Measurements from ENCODE around the gene MISP.

MISP gene

DNA sequence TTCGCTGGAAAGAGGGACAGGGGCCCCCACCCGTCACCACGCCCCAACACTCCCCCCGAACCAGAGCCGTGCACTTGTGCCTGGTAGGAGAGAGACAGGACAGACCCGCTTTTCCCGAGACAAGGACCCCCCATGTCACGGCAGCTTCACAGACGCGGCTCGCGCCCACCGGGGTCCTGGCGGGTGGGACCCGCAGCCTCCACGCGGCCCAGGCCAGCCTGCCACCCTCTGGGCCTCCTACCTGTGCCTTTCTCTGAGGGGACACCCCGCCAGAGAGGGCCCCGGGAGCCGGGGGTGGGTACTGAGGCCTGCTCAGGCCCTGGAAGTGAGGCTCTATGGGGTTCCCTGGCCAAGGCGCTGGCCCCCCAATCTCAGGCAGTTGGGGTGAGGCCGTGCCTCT is 4.0 kb upstream of the MISP start:
- DNase-seq (ENCODE audit: low spot score) (no peak), FAIRE-seq (no peak)

DNA sequence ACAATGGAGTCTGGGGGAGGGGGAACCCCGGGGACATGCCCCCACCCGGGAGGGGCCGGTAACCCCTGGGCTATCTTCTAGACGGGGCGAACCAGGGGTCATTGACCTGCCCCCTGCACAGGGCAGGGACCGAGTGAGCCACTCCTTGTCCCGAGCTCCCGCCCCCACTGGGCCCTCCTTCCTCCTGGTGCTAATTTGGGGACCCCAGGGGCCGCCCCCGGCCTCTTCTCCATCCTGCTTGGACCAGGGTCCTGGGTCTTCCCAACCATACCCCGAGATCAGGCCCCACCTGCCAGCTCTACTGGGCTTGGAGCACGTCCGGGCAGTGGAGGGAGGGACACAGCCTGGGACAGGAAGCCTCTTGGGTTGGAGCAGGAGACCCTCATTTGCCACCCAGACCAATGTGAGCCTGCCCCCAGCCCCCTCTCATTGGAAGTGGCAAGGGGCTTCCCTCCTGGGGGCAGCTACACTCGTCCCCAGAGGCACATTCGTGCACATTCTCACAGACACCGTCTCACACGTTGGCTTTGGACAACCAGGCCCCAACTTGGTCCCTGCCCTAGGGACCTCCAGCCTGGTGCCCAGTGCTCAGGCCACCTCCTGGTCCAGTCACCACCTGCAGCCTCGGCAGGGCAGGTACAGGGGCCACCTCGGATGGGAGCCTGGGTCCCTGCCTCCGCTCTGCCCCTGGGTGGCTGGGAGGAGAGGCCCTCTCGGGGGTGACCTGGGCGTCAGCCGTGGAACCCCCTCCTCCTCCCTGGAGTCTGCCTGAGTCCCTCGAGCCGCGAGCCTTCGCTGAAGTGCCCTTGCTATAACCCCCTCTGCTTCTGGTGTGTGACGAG is 3.3 kb upstream of the MISP start:
- FAIRE-seq (no peak), DNase-seq (ENCODE audit: low spot score) (no peak)

DNA sequence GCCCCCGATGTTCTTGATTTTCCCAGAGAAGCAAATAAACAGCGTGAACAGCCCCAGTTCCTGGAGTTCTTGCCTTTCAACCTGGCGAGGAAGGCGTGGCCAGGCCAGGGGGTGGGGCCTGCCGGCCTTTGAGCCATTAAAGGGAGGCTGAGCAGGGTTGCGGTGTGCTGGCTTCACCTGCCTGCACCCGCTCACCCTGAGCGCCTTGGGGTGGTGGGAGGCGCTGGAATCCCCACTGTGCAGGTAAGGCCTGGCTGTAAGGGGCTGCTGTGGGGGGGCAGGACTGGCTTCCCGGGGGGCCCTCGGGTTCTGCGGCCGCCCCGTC is 2.7 kb upstream of the MISP start:
- DNase-seq (ENCODE audit: low spot score), result no peak
- no peak for FAIRE-seq

DNA sequence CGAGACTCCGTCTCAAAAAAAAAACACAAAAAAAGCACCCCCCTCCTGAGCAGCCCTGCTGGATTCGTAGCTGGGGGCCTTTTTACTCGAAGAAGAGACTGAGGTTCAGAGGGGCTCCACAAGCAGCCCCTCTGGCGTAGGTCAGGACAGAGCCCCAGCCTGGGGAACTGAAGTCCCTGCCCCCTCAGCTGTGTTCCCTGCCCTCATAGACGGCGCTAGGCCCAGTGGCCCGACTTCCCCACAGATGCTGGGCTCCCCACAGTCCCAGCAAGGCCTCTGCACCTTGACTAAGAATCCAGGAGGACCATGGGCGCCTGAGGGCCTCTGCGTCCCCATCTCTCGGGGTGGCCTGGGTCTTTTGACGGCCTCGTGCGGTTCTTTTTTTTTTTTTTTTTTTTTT is 1.1 kb upstream of the MISP start:
- DNase-seq (ENCODE audit: low spot score), result no peak
- FAIRE-seq, result no peak

DNA sequence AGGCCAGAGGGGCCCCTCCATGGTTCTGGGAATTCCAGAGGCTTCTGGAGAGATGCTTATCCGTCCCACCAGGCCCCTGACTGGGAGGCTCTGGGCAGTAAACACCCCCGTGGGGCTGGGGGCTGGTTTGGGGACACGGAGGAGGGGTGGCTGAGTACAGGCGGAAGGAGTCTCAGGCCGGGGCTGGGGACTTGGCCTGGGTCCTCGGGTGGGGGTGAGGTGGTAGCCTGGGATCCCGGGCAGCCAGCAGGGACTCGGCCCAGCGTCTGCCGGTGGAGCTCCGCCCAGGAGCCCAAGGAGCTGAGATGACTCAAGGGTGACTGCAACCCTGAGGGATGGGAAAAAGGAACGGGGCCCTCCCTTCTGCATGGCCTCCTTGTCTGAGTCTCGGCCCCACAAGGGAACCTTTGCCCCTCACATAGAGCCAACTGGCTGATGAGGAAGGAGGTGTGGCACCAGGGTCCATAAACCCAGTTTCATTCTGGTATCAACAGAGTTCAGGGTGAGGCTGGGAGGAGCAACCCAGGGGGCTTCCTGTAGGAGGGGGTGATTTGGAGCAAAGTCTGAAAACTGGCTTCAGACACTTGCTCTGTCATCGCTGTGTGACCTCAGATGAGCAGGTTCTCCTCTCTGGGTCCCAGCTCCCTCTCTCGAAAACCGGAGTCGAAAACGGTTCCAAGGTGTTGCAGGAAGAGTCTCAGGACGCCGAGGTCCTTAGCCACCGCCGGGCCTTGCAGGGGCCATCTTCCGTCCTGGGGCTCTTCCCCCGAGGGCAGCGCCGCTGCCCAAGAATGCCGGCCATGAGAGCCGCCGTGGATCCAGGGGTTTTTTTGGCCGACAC is 809 bp downstream of the MISP start:
- DNase-seq (ENCODE audit: low spot score), result peak; percentile 82
- FAIRE-seq, result no peak

DNA sequence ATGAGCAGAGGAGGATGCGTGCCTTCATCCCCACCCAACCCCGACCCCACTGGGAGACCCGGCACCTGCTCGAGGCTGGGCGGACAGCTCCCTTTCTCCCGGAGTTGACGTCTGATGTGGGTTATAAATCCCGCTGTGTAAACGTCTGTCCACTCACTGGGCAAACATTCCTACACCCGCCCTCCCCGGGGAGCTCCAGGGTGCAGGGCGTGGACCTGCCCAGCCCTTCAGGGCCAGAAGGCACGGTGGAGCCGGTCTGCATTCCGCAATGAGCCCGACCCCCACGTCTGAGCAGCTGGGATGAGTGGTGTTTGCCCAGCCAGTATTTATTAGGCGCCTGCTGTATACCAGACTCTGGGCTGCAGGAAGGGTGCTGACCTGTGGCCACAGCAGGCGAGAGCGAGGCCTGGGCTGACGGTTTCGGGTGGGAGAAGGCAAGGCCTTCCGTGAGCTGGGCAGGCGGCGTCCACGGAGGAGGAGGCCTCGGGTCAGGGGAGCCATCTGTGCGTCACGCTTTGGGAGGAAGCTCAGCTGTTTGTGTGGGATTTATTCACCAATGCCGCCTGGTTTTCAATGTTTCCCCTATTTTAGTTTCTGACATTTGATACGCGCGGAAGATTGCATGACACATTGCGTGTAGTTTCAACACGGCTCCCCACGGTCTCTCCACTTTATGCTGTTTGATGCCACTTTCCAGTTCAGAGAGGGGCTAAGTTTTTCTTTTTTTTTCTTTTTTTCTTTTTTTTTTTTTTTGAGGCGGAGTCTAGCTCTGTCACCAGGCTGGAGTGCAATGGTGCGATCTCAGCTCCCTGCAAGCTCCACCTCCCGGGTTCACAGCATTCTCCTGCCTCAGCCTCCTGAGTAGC is 2.0 kb downstream of the MISP start:
- FAIRE-seq (peak; percentile 74), DNase-seq (ENCODE audit: low spot score) (peak; percentile 87)

DNA sequence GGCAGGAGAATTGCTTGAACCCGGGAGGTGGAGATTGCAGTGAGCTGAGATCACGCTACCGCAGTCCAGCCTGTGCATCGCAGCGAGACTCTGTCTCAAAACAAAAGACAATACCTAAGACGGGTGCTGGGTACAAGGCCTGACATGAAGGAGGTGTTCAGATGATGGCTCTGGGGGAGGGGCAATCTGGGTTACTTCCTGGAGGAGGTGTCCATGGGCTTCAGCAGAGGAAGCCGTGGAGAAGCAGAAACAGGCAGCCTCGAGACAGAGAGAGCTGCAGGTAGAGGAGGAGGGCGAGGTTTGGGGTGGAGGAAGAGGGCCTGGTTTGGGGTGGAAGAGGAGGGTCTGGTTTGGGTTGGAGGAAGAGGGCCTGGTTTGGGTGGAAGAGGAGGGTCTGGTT is 3.6 kb downstream of the MISP start:
- FAIRE-seq (no peak), DNase-seq (ENCODE audit: low spot score) (no peak)

DNA sequence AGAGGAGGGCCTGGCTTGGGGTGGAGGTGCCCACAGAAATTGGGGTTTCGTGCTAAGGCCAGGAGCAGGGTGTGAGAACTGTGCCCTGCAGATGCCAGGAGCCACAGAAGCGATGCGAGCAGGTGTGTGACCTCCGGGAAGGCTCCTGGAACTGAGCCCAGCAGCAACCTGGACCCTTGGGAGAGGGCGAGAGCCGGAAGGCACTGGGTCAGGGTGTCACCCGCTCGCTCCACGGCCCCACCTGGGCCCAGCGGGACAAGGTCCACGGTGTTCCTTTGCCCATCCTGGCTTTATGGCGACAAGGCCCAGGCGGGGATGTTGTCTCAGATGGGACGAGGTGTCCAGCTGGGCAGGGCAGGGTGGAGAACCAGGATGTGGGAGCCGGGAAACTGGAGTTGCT is 4.2 kb downstream of the MISP start:
- DNase-seq (ENCODE audit: low spot score) (no peak), FAIRE-seq (no peak)

DNA sequence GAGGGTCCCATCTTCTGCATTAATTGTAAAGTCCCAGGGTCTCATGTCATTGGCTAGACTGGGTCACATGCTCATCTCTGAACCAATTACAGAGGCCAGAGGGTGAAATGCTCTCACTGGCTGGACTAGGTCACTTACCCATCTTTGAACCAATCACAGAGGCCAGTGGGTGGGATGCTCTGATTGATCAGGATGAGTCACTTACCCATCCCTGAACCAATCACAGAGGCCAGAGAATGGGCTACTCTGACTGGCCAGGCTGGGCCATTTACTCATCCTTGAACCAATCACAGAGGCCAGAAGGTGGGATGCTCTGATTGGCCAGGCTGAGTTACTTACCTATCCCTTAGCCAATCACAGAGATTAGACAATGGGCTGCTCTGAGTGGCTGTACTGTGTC is 5.3 kb downstream of the MISP start:
- FAIRE-seq (no peak), DNase-seq (ENCODE audit: low spot score) (no peak)

DNA sequence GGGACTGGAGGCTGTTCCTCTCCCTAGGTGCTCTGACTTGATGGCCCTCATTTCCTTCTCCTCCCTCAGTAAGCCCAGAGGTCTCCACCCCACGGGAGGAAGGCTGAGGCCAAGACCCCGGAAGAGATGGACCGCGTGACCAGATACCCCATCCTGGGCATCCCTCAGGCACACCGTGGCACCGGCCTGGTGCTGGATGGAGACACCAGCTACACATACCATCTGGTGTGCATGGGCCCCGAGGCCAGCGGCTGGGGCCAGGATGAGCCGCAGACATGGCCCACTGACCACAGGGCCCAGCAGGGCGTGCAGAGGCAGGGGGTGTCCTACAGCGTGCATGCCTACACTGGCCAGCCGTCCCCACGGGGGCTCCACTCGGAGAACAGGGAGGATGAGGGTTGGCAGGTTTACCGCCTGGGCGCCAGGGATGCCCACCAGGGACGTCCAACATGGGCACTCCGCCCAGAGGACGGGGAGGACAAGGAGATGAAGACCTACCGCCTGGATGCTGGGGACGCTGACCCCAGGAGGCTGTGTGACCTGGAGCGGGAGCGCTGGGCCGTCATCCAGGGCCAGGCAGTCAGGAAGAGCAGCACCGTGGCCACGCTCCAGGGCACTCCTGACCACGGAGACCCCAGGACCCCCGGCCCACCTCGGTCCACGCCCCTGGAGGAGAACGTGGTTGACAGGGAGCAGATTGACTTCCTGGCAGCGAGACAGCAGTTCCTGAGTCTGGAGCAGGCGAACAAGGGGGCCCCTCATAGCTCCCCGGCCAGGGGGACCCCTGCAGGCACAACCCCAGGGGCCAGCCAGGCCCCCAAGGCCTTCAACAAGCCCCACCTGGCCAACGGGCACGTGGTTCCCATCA is 6.1 kb downstream of the MISP start:
- no peak for FAIRE-seq
- no peak for DNase-seq (ENCODE audit: low spot score)

DNA sequence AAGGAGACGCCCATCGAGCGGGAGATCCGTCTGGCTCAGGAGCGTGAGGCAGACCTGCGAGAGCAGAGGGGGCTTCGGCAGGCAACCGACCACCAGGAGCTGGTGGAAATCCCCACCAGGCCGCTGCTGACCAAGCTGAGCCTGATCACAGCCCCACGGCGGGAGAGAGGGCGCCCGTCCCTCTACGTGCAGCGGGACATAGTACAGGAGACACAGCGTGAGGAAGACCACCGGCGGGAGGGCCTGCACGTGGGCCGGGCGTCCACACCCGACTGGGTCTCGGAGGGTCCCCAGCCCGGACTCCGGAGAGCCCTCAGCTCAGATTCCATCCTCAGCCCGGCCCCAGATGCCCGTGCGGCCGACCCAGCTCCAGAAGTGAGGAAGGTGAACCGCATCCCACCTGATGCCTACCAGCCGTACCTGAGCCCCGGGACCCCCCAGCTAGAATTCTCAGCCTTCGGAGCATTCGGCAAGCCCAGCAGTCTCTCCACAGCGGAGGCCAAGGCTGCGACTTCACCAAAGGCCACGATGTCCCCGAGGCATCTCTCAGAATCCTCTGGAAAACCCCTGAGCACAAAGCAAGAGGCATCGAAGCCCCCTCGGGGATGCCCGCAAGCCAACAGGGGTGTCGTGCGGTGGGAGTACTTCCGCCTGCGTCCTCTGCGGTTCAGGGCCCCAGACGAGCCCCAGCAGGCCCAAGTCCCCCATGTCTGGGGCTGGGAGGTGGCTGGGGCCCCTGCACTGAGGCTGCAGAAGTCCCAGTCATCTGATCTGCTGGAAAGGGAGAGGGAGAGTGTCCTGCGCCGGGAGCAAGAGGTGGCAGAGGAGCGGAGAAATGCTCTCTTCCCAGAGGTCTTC is 7.1 kb downstream of the MISP start:
- no peak for FAIRE-seq
- no peak for DNase-seq (ENCODE audit: low spot score)

DNA sequence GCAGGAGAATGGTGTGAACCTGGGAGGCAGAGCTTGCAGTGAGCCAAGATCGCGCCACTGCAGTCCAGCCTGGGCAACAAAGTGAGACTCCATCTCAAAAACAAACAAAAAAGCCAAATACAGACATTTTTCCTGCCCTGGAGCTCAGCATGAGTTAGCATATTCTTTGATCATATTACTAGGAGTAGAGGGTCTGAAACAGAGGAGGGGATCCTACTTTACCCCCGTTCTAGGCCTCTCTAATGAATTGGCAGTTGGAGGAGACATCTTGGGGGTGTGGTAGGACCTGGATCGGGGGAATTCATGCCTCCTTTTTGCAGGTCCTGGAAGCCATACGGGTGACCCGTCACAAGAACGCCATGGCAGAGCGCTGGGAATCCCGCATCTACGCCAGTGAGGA is 12.3 kb downstream of the MISP start:
- FAIRE-seq (no peak), DNase-seq (ENCODE audit: low spot score) (no peak)

DNA sequence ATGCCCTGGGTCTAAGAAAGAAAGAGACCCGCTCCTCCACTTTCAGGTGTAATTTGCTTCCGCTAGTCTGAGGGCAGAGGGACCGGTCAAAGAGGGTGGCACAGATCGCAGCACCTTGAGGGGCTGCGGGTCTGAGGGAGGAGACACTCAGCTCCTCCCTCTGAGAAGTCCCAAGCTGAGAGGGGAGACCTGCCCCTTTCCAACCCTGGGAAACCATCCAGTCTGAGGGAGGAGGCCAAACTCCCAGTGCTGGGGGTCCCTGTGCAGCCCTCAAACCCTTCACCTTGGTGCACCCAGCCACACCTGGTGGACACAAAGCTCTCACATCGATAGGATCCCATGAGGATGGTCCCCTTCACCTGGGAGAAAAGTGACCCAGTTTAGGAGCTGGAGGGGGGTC is 13.0 kb downstream of the MISP start:
- DNase-seq (ENCODE audit: low spot score) (no peak), FAIRE-seq (no peak)

DNA sequence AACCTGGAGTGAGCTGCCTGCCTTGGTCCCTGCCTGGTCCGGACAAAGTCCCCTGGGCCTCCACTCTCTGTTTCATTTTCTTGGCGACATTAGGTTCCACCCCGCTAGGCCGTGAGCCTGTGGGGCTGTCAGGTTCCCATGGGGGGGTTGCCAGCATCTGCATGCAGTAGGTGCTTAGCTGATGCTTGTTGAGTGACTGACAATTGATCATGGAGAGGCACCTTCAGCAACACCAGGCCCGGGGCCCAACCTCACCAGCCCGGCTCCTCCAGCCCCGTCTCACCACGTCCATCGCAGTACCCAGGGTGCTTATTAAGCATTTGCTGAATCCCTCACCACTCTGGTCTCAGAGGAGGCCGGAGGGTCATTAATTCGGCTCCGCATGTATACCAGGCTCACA is 13.4 kb downstream of the MISP start:
- FAIRE-seq (no peak), DNase-seq (ENCODE audit: low spot score) (no peak)

DNA sequence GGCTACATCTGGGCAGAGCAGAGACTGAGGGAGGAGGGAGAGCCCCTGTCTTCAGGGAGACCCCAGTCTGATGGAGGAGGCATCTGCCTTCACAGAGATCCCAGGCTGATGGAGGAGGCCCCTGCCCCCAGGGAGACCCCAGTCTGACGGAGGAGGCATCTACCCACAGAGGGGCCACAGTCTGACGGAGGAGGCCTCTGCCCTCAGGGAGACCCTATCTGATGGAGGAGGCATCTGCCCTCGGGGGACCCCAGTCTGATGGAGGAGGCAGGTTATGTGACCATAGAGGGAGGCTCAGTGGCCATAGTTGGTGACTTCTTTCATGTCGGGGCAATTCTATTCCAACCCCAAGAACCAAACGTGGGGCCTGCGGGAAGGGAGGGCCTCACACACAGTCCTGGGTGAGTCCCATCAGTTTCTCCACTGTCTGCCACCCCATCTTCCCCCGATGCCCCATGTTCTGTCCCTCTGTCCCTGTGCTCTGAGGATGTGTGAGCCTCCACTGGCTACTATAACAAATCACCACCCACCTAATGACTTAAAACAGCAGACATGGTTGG is 14.3 kb downstream of the MISP start:
- no peak for FAIRE-seq
- DNase-seq (ENCODE audit: low spot score), result no peak

DNA sequence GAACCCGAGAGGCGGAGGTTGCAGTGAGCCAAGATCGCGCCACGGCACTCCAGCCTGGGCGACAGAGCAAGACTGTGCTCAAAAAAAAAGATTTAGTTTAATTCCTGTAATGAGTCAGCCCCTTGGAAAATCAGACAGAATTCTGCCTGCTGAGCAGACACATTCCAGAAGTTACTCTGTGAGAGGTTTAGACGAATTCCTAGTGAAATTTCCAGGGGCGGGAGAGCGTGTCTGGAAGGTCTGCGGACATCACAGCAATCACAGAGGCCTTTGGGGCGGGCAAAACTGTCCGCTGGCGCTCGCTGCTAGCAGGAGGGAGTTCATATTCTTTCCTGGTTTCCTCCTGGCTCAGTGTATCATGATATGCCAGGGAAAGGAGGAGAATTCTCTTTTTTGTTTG is 17.5 kb downstream of the MISP start:
- DNase-seq (ENCODE audit: low spot score), result peak; percentile 49

DNA sequence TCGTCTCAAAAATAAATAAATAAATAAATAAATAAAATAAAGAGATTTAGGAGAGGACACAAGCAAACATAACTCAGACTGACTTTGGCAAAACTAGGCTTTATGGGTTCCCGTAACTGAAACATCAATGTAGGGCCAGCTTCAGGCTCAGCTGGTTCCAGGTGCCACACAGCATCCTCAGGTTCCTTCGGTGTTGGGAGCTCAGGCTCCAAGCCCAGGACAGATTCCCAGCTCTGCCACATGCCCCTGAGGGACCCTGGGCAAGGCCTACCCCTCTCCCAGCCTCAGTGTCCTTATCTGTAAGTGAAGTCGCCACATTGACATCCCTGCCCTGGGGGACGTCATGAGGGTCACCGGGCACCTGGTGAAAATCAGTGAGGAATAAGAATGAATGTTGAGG is 18.7 kb downstream of the MISP start:
- FAIRE-seq (no peak), DNase-seq (ENCODE audit: low spot score) (no peak)

More for the DNA sequence above, 17.5 kb downstream of the MISP start:
- FAIRE-seq, result no peak

DNA sequence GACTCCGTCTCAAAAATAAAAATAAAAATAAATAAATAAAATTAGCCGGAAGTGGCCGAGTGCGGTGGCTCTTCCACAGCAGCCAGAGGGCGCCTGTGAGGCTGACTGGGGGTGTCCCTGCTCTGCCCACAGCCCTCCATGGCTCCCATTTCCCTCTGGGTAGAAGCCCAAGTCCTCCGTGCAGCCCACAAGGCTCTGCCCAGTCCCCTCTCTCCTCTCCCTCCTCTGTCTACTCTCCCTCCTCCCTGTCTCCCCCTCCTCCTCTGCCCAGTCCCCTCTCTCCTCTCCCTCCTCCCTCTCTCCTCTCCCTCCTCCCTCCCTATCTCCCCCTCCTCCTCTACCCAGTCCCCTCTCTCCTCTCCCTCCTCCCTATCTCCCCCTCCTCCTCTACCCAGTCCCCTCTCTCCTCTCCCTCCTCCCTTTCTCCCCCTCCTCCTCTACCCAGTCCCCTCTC is 20.4 kb downstream of the MISP start:
- DNase-seq (ENCODE audit: low spot score) (peak; percentile 46), FAIRE-seq (no peak)

DNA sequence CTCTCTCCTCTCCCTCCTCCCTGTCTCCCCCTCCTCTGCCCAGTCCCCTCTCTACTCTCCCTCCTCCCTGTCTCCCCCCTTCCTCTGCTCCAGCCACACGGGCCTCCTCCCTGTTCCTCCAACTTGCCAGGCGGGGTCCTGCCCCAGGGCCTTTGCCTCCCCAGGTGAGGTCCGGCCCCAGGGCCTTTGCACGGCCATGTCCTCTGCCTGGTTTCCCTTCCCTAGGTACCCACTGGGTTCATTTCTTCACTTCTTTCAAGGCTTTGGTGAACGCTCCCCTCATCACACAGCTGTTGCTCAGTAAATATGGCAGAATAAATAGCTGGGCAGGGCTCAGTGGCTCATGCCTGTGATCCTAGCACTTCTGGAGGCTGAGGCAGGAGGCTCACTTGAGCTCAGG is 21.2 kb downstream of the MISP start:
- FAIRE-seq, result no peak
- no peak for DNase-seq (ENCODE audit: low spot score)
